Keratinocyte (primary cell): ENCODE measurements around the gene SKP2. TPM values are rescaled to one million over a fixed set of nuclear protein-coding genes. Genes with fewer than 3 reads are reported as not detected.
A peak's percentile ranks its signal among the peaks of the same experiment; 100 is the strongest.

Experiments
- DNase-seq: peaks from one replicate; pipeline ENCODE4 v3.0.0-alpha.2; 2011; ENCODE audit warnings: low read depth, missing footprints, low spot score
- FAIRE-seq: peaks from 2 replicates; lab custom pipeline; 2011; peaks lifted over from hg19 to GRCh38; lab: Jason Lieb, UNC
- H2AFZ ChIP-seq: 2 replicates; pipeline ENCODE4 v1.6.0; 2012; ENCODE audit warnings: low read length, control low read depth, inconsistent platforms; ENCODE audit not compliant: control insufficient read depth
- H3K27ac ChIP-seq: 2 replicates; pipeline ENCODE4 v1.5.1; 2011; ENCODE audit warnings: low read length; ENCODE audit not compliant: control insufficient read depth, insufficient read depth
- H3K27me3 ChIP-seq: 3 replicates; pipeline ENCODE4 v1.6.0; 2011; ENCODE audit warnings: low read length; ENCODE audit not compliant: control insufficient read depth, insufficient read depth; ENCODE audit errors: extremely low read depth
- H3K36me3 ChIP-seq, 2 experiments: 2 replicates in 1 of 2; 3 replicates in 1 of 2; pipeline ENCODE4 v1.5.1; 2011; ENCODE audit warnings: low read length in 2 of 2, mild to moderate bottlenecking in 1 of 2; ENCODE audit not compliant: control insufficient read depth in 2 of 2, insufficient read depth in 2 of 2; ENCODE audit errors: extremely low read depth in 1 of 2
- H3K4me1 ChIP-seq: 3 replicates; pipeline ENCODE4 v1.5.1; 2011; ENCODE audit warnings: low read length; ENCODE audit not compliant: control insufficient read depth, insufficient read depth; ENCODE audit errors: extremely low read depth
- H3K4me2 ChIP-seq: 3 replicates; pipeline ENCODE4 v1.6.0; 2011; ENCODE audit warnings: low read depth, low read length; ENCODE audit not compliant: control insufficient read depth, insufficient read depth; ENCODE audit errors: extremely low read depth
- H3K4me3 ChIP-seq, 3 experiments: fragments of 200-600 bp in 1 of 3; sonication (generic) in 1 of 3; 2 replicates in 2 of 3; 3 replicates in 1 of 3; pipeline ENCODE4 v1.5.1; 2011 to 2016; ENCODE audit warnings: low read length in 3 of 3, mild to moderate bottlenecking in 3 of 3, control low read depth in 2 of 3, inconsistent platforms in 1 of 3, low read depth in 1 of 3, mixed read lengths in 1 of 3, mixed run types in 1 of 3, moderate library complexity in 1 of 3; ENCODE audit not compliant: control insufficient read depth in 2 of 3, insufficient read depth in 2 of 3; ENCODE audit errors: extremely low read depth in 1 of 3
- H3K79me2 ChIP-seq: 2 replicates; pipeline ENCODE4 v1.6.0; 2012; ENCODE audit warnings: low read length; ENCODE audit not compliant: control insufficient read depth, insufficient read depth
- H3K9ac ChIP-seq: 3 replicates; pipeline ENCODE4 v1.6.0; 2011; ENCODE audit warnings: low read length; ENCODE audit not compliant: control insufficient read depth, insufficient read depth; ENCODE audit errors: extremely low read depth
- H3K9me1 ChIP-seq: 3 replicates; pipeline ENCODE4 v1.6.0; 2011; ENCODE audit warnings: low read length; ENCODE audit not compliant: control insufficient read depth, insufficient read depth; ENCODE audit errors: extremely low read depth
- H3K9me3 ChIP-seq: 2 replicates; pipeline ENCODE4 v1.5.1; 2012; ENCODE audit warnings: low read depth, low read length; ENCODE audit not compliant: control insufficient read depth
- H4K20me1 ChIP-seq: 3 replicates; pipeline ENCODE4 v1.6.0; 2011; ENCODE audit warnings: low read length; ENCODE audit not compliant: control insufficient read depth, insufficient read depth; ENCODE audit errors: extremely low read depth
- CTCF ChIP-seq, 3 experiments: IDR thresholded peaks in 1 of 3; conservative IDR thresholded peaks in 1 of 3; optimal IDR thresholded peaks in 1 of 3; 2 replicates in 2 of 3; 3 replicates in 1 of 3; pipeline versions ENCODE3 to v1.5.1; 2011; ENCODE audit warnings: low read length in 3 of 3, mild to moderate bottlenecking in 3 of 3, moderate library complexity in 2 of 3, control low read depth in 1 of 3, inconsistent platforms in 1 of 3; ENCODE audit not compliant: insufficient read depth in 2 of 3; ENCODE audit errors: extremely low read depth in 1 of 3
- EZH2 ChIP-seq: IDR thresholded peaks from one replicate; pipeline ENCODE4 v1.6.1; 2012; ENCODE audit warnings: inconsistent platforms, mild to moderate bottlenecking, low read length, moderate library complexity
- dilution Hi-C: fragments of 300-500 bp; cut with MboI; formaldehyde crosslinking; loops from one replicate; pipeline ENCODE4 v1.7.0; 2020; ENCODE audit warnings: low sequenced_read_pairs; ENCODE audit not compliant: extremely low pct_ligation_motif_present
- polyA plus RNA-seq, 5 experiments: library from polyadenylated mRNA; depleted of rRNA in 3 of 5; stranded (reverse) in 3 of 5; stranded (forward) in 1 of 5; unstranded in 1 of 5; fragments of >200 nt; gene quantifications; 1 replicate in 1 of 5; 2 replicates in 3 of 5; 3 replicates in 1 of 5; pipeline versions ENCODE4 v1.2.1 to v1.2.3, GENCODE V29; 2011 to 2012; ENCODE audit warnings: missing spikeins in 2 of 5, low read depth in 1 of 5, low replicate concordance in 1 of 5

Gene SKP2
- polyA plus RNA-seq, 1 donor (not counting 4 experiments of a cell fraction or from before 2014, with no cell fraction given), result 34.6 TPM

GRCh38 chr5:36160617-36161016 lies 8.7 kb downstream of the SKP2 start:
- H3K9me3 ChIP-seq, result no peaks in the 10 kb centered on the region
- no peak overlapping the region for H3K4me3 ChIP-seq
- dilution Hi-C loops, result no loop called here
- no peak overlapping the region for H2AFZ ChIP-seq
- no peak overlapping the region for H3K9ac ChIP-seq
- DNase-seq (no peak), FAIRE-seq (no peak)
- H3K79me2 ChIP-seq, result peaks cover 53% of the 10 kb centered on the region
- TF ChIP-seq EZH2, result no peak
- no peak for TF ChIP-seq CTCF (optimal IDR thresholded peaks at IDR 0.05 in 1 of 3, IDR thresholded peaks at IDR 0.05 in 1 of 3, conservative IDR thresholded peaks at IDR 0.05 in 1 of 3; ENCODE audit: extremely low read depth in 1 of 3, insufficient read depth in 2 of 3, low read length in 3 of 3)
- H4K20me1 ChIP-seq, result no peaks in the 10 kb centered on the region
- H3K9me1 ChIP-seq, result no peaks in the 10 kb centered on the region
- no peaks in the 10 kb centered on the region for H3K27me3 ChIP-seq
- H3K4me2 ChIP-seq, result no peak overlapping the region
- peaks cover 36% of the 10 kb centered on the region for H3K4me1 ChIP-seq
- H3K36me3 ChIP-seq, result peaks cover 27 to 36% of the 10 kb centered on the region in 2 experiments
- H3K27ac ChIP-seq, result peak overlapping the region; percentile 21

- peak overlapping the region; percentile 21 for H3K27ac ChIP-seq
- H3K79me2 ChIP-seq, result peaks cover 53% of the 10 kb centered on the region
Measured at GRCh38 chr5:36161361-36161760, 9.4 kb downstream of the SKP2 start.

More at GRCh38 chr5:36161361-36161760, 9.4 kb downstream of the SKP2 start:
- H2AFZ ChIP-seq, result no peak overlapping the region
- H3K36me3 ChIP-seq, result peaks cover 27 to 37% of the 10 kb centered on the region in 2 experiments
- no peaks in the 10 kb centered on the region for H4K20me1 ChIP-seq
- FAIRE-seq (peak; percentile 76), DNase-seq (no peak)
- H3K9me1 ChIP-seq, result no peaks in the 10 kb centered on the region
- H3K27me3 ChIP-seq, result no peaks in the 10 kb centered on the region
- dilution Hi-C loops, result no loop called here
- no peak overlapping the region for H3K9ac ChIP-seq
- no peak overlapping the region for H3K4me3 ChIP-seq
- peaks cover 30% of the 10 kb centered on the region for H3K4me1 ChIP-seq
- peak overlapping the region; percentile 67 for H3K4me2 ChIP-seq
- H3K9me3 ChIP-seq, result no peaks in the 10 kb centered on the region
- no peak for TF ChIP-seq EZH2
- no peak for TF ChIP-seq CTCF (optimal IDR thresholded peaks at IDR 0.05 in 1 of 3, IDR thresholded peaks at IDR 0.05 in 1 of 3, conservative IDR thresholded peaks at IDR 0.05 in 1 of 3; ENCODE audit: extremely low read depth in 1 of 3, insufficient read depth in 2 of 3, low read length in 3 of 3)
